AG09319 (cell line): Measurements from ENCODE around the gene MRO.

ENCODE experiments used
- DNase-seq: peaks from one replicate; pipeline ENCODE4 v3.0.0-alpha.2; 2010; ENCODE audit warnings: low read depth; ENCODE audit errors: extremely low read depth
- CTCF ChIP-seq: IDR thresholded peaks from 2 replicates; pipeline ENCODE4 v1.5.1; 2011; ENCODE audit warnings: low read depth, mild to moderate bottlenecking, inconsistent platforms, low read length, moderate library complexity

MRO gene

GRCh38 chr18:50848061-50848551 is 28.3 kb upstream of the MRO start:
- TF ChIP-seq CTCF, result no peak
- no peak for DNase-seq

- TF ChIP-seq CTCF, result no peak
- no peak for DNase-seq
These were observed 27.4 kb upstream of the MRO start for GRCh38 chr18:50847192-50847591.

GRCh38 chr18:50844960-50845359 is 25.1 kb upstream of the MRO start:
- TF ChIP-seq CTCF, result no peak
- no peak for DNase-seq

- no peak for DNase-seq
- no peak for TF ChIP-seq CTCF
These were observed 24.7 kb upstream of the MRO start for GRCh38 chr18:50844554-50844953.

- TF ChIP-seq CTCF, result no peak
- DNase-seq, result no peak
These were observed 23.0 kb upstream of the MRO start for GRCh38 chr18:50842846-50843245.

GRCh38 chr18:50839996-50840395 is 20.2 kb upstream of the MRO start:
- DNase-seq, result no peak

GRCh38 chr18:50839341-50839740 is 19.5 kb upstream of the MRO start:
- DNase-seq, result no peak
- no peak for TF ChIP-seq CTCF

More at GRCh38 chr18:50839996-50840395, 20.2 kb upstream of the MRO start:
- no peak for TF ChIP-seq CTCF
